ENCODE measurements around the gene NUDT22. TPM values are rescaled to one million over a fixed set of nuclear protein-coding genes. Genes with fewer than 3 reads are reported as not detected.
A peak's percentile ranks its signal among the peaks of the same experiment; 100 is the strongest.

Gene NUDT22
- total and polyA plus RNA-seq, 2 of the 8 experiments (the other 6 are each of a cell fraction or from before 2014, with no cell fraction given), result 43.4 to 69.0 TPM

GRCh38 chr11:64249563-64250414 is 23.7 kb downstream of the NUDT22 start (continued):
- 0 out of 4 replicates have a peak, but pooled peaks of 1 of the 2 experiments have one; percentile 49 for TF ChIP-seq HDAC2 (IDR thresholded peaks at IDR 0.05; ENCODE audit: borderline replicate concordance in 1 of 2, low read depth in 2 of 2, low read length in 2 of 2)
- peak; percentile 38 for TF ChIP-seq CTBP2 (IDR thresholded peaks at IDR 0.05; ENCODE audit: borderline replicate concordance, insufficient read depth, insufficient read length, low read length)
- TF ChIP-seq CBX8 (IDR thresholded peaks at IDR 0.05; ENCODE audit: borderline replicate concordance, low read depth, low read length), result no peak
- no peak for TF ChIP-seq SIN3A (conservative IDR thresholded peaks at IDR 0.05 in 1 of 2, IDR thresholded peaks at IDR 0.05 in 1 of 2; ENCODE audit: low read depth in 1 of 2, low read length in 2 of 2)
- TF ChIP-seq KDM1A (IDR thresholded peaks at IDR 0.05; ENCODE audit: borderline replicate concordance, low read length), result peak; percentile 96
- TF ChIP-seq ASH2L (IDR thresholded peaks at IDR 0.05; ENCODE audit: low read length), result peak; percentile 52
- TF ChIP-seq RBBP5 (IDR thresholded peaks at IDR 0.05; ENCODE audit: borderline replicate concordance, low read depth, low read length), result no peak
- no peak for TF ChIP-seq KDM5A (IDR thresholded peaks at IDR 0.05; ENCODE audit: low read length)

Data from H1 (cell line).